Activated gamma-delta T cell treated with Interleukin-2 at 50 U/mL for 16 hours (primary cell): ENCODE data around the gene EIF2B4.
"Not testable (repeated sequence)": the region's sequence is repeated elsewhere in the genome, so short reads cannot be mapped to it uniquely, and the experiment has no call there.

Source experiments
- DNase-seq: peaks from one replicate; pipeline ENCODE4 v3.0.0-alpha.2; 2020

The EIF2B4 gene

GRCh38 chr2:27335311-27335710 lies 34.8 kb downstream of the EIF2B4 start:
- no peak for DNase-seq

DNA sequence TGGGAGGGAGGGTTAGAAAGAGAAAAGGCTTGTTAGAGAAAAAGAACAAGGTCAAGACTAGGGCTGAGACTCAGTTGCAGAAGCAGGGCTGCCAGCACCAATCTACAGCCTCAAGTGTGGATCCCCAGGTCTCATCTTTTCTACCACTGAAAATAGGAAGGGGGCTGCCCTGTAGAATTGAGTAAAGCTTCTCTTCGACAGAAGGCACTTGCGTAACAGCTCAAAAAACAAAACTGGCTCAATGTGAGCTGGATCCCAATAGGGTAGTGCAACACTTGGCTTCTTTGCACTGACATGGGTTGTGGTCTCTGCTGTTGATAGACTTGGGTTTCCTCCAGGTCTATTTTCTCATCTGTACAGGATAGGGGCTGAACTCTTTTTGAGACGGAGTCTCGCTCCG lies 45.4 kb downstream of the EIF2B4 start:
- DNase-seq, result no peak

DNA sequence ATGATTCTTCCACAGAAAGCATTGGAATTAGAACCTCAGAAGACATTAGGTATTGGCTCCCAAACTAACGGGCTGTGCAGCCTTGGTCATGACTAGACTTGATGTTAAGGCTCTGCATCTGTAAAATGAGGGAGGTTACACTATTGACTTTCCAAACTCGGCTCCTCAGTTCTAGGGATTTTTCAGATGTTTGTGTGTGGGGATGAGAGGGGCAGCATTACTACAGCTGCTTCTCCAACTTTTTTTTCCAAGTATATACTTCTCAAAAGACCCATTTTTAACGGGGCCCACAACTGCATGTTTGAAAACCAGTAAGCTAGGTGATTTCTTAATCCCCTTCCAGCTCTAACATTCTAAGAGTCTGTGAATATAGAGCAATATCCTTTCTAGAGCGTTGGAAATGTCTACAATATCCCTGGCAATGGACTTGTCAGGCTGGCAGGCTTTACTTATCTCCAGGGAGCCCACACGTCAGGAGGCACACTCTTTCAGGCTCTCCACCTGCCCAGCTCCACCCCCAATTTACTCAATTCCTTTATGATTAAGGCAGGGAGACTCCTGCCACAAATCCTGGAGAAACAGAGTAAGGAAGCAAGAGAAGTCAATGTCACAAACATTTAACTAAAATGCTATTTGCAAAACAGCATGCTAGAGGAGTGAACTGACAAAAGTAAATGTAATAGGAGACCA lies 46.4 kb downstream of the EIF2B4 start:
- DNase-seq, result no peak

DNA sequence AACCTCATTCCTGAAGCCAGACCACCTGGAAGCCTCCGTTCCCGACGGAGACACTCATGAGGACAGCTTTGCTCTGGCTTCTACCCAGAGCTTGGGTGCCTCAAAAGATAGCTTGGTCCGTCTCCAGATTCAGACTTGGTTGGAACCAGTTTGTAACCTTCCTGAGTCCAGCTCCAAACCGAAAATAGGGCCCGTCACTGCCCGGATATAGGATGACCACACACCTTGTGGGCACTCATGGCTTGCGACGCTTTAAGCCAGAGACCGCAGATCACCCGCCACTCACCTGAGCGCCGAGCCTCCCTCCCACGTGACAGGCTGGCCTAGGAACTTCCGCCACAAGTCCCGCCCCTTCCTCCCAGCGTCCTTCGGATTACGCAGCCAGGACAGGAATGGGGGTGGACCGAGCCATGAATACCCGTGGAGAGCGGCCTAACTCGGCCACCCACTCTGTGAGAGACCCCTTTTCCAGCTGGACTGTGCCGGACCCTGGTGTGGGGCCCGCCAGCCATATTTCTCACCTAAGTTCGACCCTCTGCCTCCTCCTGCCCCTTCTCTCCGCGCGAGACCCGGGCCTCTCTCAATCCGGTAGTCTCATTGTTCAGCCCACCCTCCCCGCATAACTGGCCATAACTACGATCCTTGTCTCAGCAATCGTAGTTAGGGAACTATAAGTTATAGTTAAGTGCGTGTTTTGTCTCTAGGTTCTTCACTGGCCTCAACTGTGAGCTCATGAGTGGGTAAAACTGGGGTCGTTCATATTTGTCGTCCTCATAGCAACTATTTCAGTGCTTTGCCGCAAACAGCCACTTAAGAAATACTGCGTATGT lies 47.2 kb downstream of the EIF2B4 start, which contains the start of gene MPV17:
Gene MPV17, minus strand, starts transcription at position 332 of the 830 bp plus-strand sequence. CDS start 580 bp downstream, outside the sequence.
- peak; percentile 85 for DNase-seq

DNA sequence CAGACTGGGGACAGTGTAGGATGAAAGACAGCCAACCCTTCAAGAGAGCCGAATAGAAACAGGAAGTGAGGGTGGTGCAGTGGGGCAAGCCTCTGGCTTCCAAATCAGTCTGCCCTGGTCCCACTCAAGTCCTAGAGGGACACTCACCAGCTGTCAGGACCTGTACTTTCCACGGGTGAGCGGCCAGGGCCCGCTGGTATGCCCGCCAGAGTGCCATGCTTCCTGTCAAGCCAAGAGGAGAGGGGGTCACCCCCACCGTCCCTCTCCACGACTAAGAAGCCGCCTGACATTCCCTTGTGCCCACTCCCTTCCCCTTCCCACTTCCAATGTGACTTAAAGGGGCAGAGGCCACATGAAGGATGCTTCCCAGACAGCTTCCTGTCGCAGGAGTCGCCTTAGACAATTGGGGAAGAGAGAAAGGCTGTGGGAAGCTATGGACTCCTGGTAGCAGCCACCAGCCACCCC lies 47.8 kb downstream of the EIF2B4 start:
- no peak for DNase-seq

GRCh38 chr2:27320958-27321543 lies 49.1 kb downstream of the EIF2B4 start:
- no peak for DNase-seq

GRCh38 chr2:27319839-27320238 lies 50.3 kb downstream of the EIF2B4 start:
- DNase-seq, result not testable (repeated sequence)

- DNase-seq, result no peak
Observed at GRCh38 chr2:27316655-27317412, 53.3 kb downstream of the EIF2B4 start.

DNA sequence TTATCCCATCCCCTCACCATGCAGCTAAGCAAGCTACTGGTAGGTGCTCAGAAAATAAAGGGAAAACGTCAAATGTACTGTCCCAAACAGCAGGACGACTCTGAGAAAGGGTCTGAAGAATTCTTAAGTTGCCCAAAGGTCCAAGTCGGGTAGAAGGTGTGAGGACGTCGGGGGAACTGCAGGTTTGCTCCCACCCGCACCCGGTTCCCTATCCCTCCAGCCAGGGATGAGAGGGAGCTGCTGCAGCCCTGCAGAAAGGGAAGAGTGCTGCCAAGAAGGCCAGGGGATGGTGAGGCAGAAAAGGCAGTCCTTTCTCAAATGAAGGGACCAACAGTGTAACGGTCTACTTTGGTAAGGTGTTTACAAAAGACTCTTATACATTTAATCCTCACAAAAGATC lies 55.0 kb downstream of the EIF2B4 start:
- DNase-seq, result no peak

- DNase-seq, result no peak
Observed at GRCh38 chr2:27314709-27315108, 55.4 kb downstream of the EIF2B4 start.
